ENCODE data around the gene VAV2. TPM values are rescaled to one million over a fixed set of nuclear protein-coding genes. Genes with fewer than 3 reads are reported as not detected.

VAV2 gene
- polyA plus RNA-seq, 5 donors, result 30.1 to 40.7 (median 34.2) TPM

GRCh38 chr9:133837627-133838597, 154.2 kb downstream of the VAV2 start:
- DNase-seq, result no peak

- DNase-seq, result no peak
These were observed 155.3 kb downstream of the VAV2 start for GRCh38 chr9:133836818-133837217.

- DNase-seq, result no peak
These were observed 155.9 kb downstream of the VAV2 start for GRCh38 chr9:133836001-133836758.

- DNase-seq, result no peak
These were observed 156.7 kb downstream of the VAV2 start for GRCh38 chr9:133835262-133835901.

GRCh38 chr9:133834080-133834976, 157.8 kb downstream of the VAV2 start:
- DNase-seq, result no peak

- no peak for DNase-seq
These were observed 158.6 kb downstream of the VAV2 start for GRCh38 chr9:133833388-133834025.

- DNase-seq, result no peak
These were observed 159.2 kb downstream of the VAV2 start for GRCh38 chr9:133832877-133833276.

GRCh38 chr9:133830711-133831110, 161.4 kb downstream of the VAV2 start:
- no peak for DNase-seq

GRCh38 chr9:133830310-133830709, 161.8 kb downstream of the VAV2 start:
- no peak for DNase-seq

GRCh38 chr9:133828338-133828997, 163.7 kb downstream of the VAV2 start:
- no peak for DNase-seq

GRCh38 chr9:133826289-133827085, 165.6 kb downstream of the VAV2 start:
- DNase-seq, result no peak

GRCh38 chr9:133825555-133826218, 166.4 kb downstream of the VAV2 start:
- no peak for DNase-seq

GRCh38 chr9:133824802-133825186, 167.3 kb downstream of the VAV2 start:
- no peak for DNase-seq

GRCh38 chr9:133824106-133824801, 167.9 kb downstream of the VAV2 start:
- DNase-seq, result no peak

GRCh38 chr9:133823189-133824105, 168.7 kb downstream of the VAV2 start:
- no peak for DNase-seq

GRCh38 chr9:133822430-133823065, 169.6 kb downstream of the VAV2 start:
- no peak for DNase-seq

Measured in right lung (tissue), 5 donors.